Activated naive CD4-positive, alpha-beta T cell treated with anti-CD3 and anti-CD28 coated beads, Interleukin-2, amount 50 U/mL, for 16 hours (primary cell): ENCODE data around the gene MNT.

Experiments
- DNase-seq: peaks from one replicate; pipeline ENCODE4 v3.0.0-alpha.2; 2020

MNT gene

GRCh38 chr17:2415081-2415480 is 14.2 kb upstream of the MNT start:
- no peak for DNase-seq

- no peak for DNase-seq
Observed at GRCh38 chr17:2414446-2415064, 13.7 kb upstream of the MNT start.

GRCh38 chr17:2412561-2413021 is 11.7 kb upstream of the MNT start:
- DNase-seq: no peak

GRCh38 chr17:2410951-2411350 is 10.1 kb upstream of the MNT start:
- no peak for DNase-seq

- no peak for DNase-seq
Observed at GRCh38 chr17:2406903-2407790, 6.3 kb upstream of the MNT start.

GRCh38 chr17:2406271-2406902 is 5.5 kb upstream of the MNT start:
- DNase-seq: no peak

GRCh38 chr17:2405247-2405926 is 4.5 kb upstream of the MNT start:
- no peak for DNase-seq

GRCh38 chr17:2403044-2403443 is 2.2 kb upstream of the MNT start:
- DNase-seq: no peak

GRCh38 chr17:2402544-2402943 is 1.7 kb upstream of the MNT start:
- DNase-seq: no peak

GRCh38 chr17:2401426-2402221 is 764 bp upstream of the MNT start:
- DNase-seq: peak; percentile 100

- peak; percentile 67 for DNase-seq
Observed at GRCh38 chr17:2400474-2400866, 390 bp downstream of the MNT start.

GRCh38 chr17:2399572-2400473 is 1.0 kb downstream of the MNT start:
- peak; percentile 94 for DNase-seq

GRCh38 chr17:2398655-2399571 is 1.9 kb downstream of the MNT start:
- DNase-seq: peak; percentile 67

- no peak for DNase-seq
Observed at GRCh38 chr17:2398182-2398581, 2.7 kb downstream of the MNT start.

GRCh38 chr17:2397247-2398171 is 3.4 kb downstream of the MNT start:
- no peak for DNase-seq

- peak; percentile 50 for DNase-seq
Observed at GRCh38 chr17:2396568-2397246, 4.2 kb downstream of the MNT start.

GRCh38 chr17:2396192-2396567 is 4.7 kb downstream of the MNT start:
- no peak for DNase-seq
